HG02759 (cell line): ENCODE measurements around the gene FLT3.
"Not testable (repeated sequence)": the region's sequence is repeated elsewhere in the genome, so short reads cannot be mapped to it uniquely, and the experiment has no call there.

Source experiments
- ATAC-seq: cut with Tn5 transposase; IDR thresholded peaks from one replicate; pipeline ENCODE4 v1.9.1; 2021; ENCODE audit warnings: mild to moderate bottlenecking, moderate library complexity; ENCODE audit not compliant: unreplicated experiment

Gene FLT3

GRCh38 chr13:28101886-28102285 lies 1.5 kb upstream of the FLT3 start:
- ATAC-seq = not testable (repeated sequence)

- ATAC-seq = no peak
Measured at GRCh38 chr13:28099396-28100149, 803 bp downstream of the FLT3 start.

GRCh38 chr13:28097503-28097902 lies 2.9 kb downstream of the FLT3 start:
- ATAC-seq = no peak

- no peak for ATAC-seq
Measured at GRCh38 chr13:28094306-28094705, 6.1 kb downstream of the FLT3 start.

- no peak for ATAC-seq
Measured at GRCh38 chr13:28093881-28094280, 6.5 kb downstream of the FLT3 start.

GRCh38 chr13:28092431-28092830 lies 7.9 kb downstream of the FLT3 start:
- ATAC-seq = no peak

- ATAC-seq = no peak
Measured at GRCh38 chr13:28089065-28089464, 11.3 kb downstream of the FLT3 start.

GRCh38 chr13:28077820-28078219 lies 22.6 kb downstream of the FLT3 start:
- not testable (repeated sequence) for ATAC-seq

GRCh38 chr13:28077231-28077630 lies 23.1 kb downstream of the FLT3 start:
- ATAC-seq = no peak

- ATAC-seq = no peak
Measured at GRCh38 chr13:28071424-28071823, 29.0 kb downstream of the FLT3 start.

- no peak for ATAC-seq
Measured at GRCh38 chr13:28067491-28067890, 32.9 kb downstream of the FLT3 start.

GRCh38 chr13:28058866-28059613 lies 41.3 kb downstream of the FLT3 start:
- no peak for ATAC-seq

GRCh38 chr13:28056970-28057712 lies 43.2 kb downstream of the FLT3 start:
- peak; percentile 69 for ATAC-seq

- no peak for ATAC-seq
Measured at GRCh38 chr13:28056426-28056825, 44.0 kb downstream of the FLT3 start.

- ATAC-seq = no peak
Measured at GRCh38 chr13:28055357-28055756, 45.0 kb downstream of the FLT3 start.

- no peak for ATAC-seq
Measured at GRCh38 chr13:28052945-28053344, 47.4 kb downstream of the FLT3 start.

GRCh38 chr13:28049880-28050875 lies 50.2 kb downstream of the FLT3 start:
- peak; percentile 40 for ATAC-seq

- no peak for ATAC-seq
Measured at GRCh38 chr13:28049215-28049614, 51.2 kb downstream of the FLT3 start.

GRCh38 chr13:28048768-28049167 lies 51.6 kb downstream of the FLT3 start:
- ATAC-seq = no peak

GRCh38 chr13:28047757-28048388 lies 52.5 kb downstream of the FLT3 start:
- peak; percentile 90 for ATAC-seq
